K562 (cell line): ENCODE measurements around the gene GPR162. TPM values are rescaled to one million over a fixed set of nuclear protein-coding genes. Genes with fewer than 3 reads are reported as not detected.

Experiments
- ARID2 ChIP-seq: fragments of 450-650 bp; IDR thresholded peaks from 2 replicates; pipeline ENCODE4 v1.6.1; 2017; ENCODE audit warnings: antibody characterized with exemption, mild to moderate bottlenecking
- C11orf30 ChIP-seq: fragments of 450-650 bp; IDR thresholded peaks from 2 replicates; pipeline ENCODE4 v1.6.1; 2016; ENCODE audit warnings: low read depth, mild to moderate bottlenecking
- FOXM1 ChIP-seq, 2 experiments: fragments of 450-650 bp in 1 of 2; sonication (generic) in 1 of 2; formaldehyde crosslinking in 1 of 2; IDR thresholded peaks; 2 replicates each; pipeline versions ENCODE4 v1.6.1 to v1.9.0; 2017 to 2022; ENCODE audit warnings: low read depth in 2 of 2, mild to moderate bottlenecking in 2 of 2, missing genetic modification reagents in 1 of 2, moderate library complexity in 1 of 2
- HBP1 ChIP-seq: fragments of 450-650 bp; formaldehyde crosslinking; IDR thresholded peaks from 2 replicates; pipeline ENCODE4 v1.4.0; 2022; ENCODE audit warnings: missing genetic modification characterization
- HNRNPLL ChIP-seq: fragments of 200-400 bp; formaldehyde crosslinking; IDR thresholded peaks from 2 replicates; pipeline ENCODE4 v1.6.1; 2017; ENCODE audit warnings: low read length, low read depth, mild to moderate bottlenecking; ENCODE audit not compliant: poor library complexity, severe bottlenecking
- MAFG ChIP-seq: fragments of 450-650 bp; conservative IDR thresholded peaks from 2 replicates; pipeline ENCODE4 v1.6.1; 2016; ENCODE audit warnings: missing genetic modification characterization, missing compliant biosample characterization
- NCOA4 ChIP-seq: fragments of 450-650 bp; IDR thresholded peaks from 2 replicates; pipeline ENCODE4 v1.6.1; 2018; ENCODE audit warnings: mild to moderate bottlenecking; ENCODE audit not compliant: partially characterized antibody
- NFE2 ChIP-seq: IDR thresholded peaks from 2 replicates; pipeline ENCODE4 v1.6.1; 2014; ENCODE audit warnings: antibody characterized with exemption, low read depth
- PBX2 ChIP-seq, 2 experiments: IDR thresholded peaks in 1 of 2; conservative IDR thresholded peaks in 1 of 2; 2 replicates each; pipeline ENCODE4 v1.6.1; 2016; ENCODE audit warnings: low read depth in 2 of 2, mild to moderate bottlenecking in 1 of 2, missing compliant biosample characterization in 1 of 2, missing genetic modification characterization in 1 of 2, moderate library complexity in 1 of 2
- PCBP2 ChIP-seq: fragments of 200-400 bp; formaldehyde crosslinking; IDR thresholded peaks from 2 replicates; pipeline ENCODE4 v1.6.1; 2018; ENCODE audit warnings: low read length, low read depth, mild to moderate bottlenecking, moderate library complexity; ENCODE audit not compliant: poor library complexity, severe bottlenecking
- RBM39 ChIP-seq: fragments of 200-400 bp; formaldehyde crosslinking; optimal IDR thresholded peaks from 2 replicates; pipeline ENCODE3; 2018; ENCODE audit warnings: low read depth, low read length
- SNIP1 ChIP-seq: fragments of 450-650 bp; IDR thresholded peaks from 2 replicates; pipeline ENCODE4 v1.7.1; 2017; ENCODE audit warnings: low read depth, mild to moderate bottlenecking
- SREBF2 ChIP-seq: sonication (generic); formaldehyde crosslinking; IDR thresholded peaks from 2 replicates; pipeline ENCODE4 v1.4.0; 2020; ENCODE audit warnings: mild to moderate bottlenecking, missing genetic modification reagents
- SRSF9 ChIP-seq: fragments of 200-400 bp; formaldehyde crosslinking; IDR thresholded peaks from 2 replicates; pipeline ENCODE4 v1.6.1; 2017; ENCODE audit warnings: low read depth, low read length, borderline replicate concordance
- TCFL5 ChIP-seq: fragments of 250-450 bp; sonication (Bioruptor Pico); conservative IDR thresholded peaks from 2 replicates; pipeline ENCODE4 v1.6.1; 2021; ENCODE audit warnings: mild to moderate bottlenecking, moderate library complexity, matching md5 sums
- TRIM24 ChIP-seq, 2 experiments: fragments of 450-650 bp; IDR thresholded peaks; 2 replicates each; pipeline ENCODE4 v1.6.1; 2016
- WHSC1 ChIP-seq: IDR thresholded peaks from one replicate; pipeline ENCODE4 v1.6.1; 2012; ENCODE audit warnings: low read length, control low read depth, inconsistent platforms
- ZBTB9 ChIP-seq: fragments of 450-650 bp; formaldehyde crosslinking; IDR thresholded peaks from 2 replicates; pipeline ENCODE4 v1.4.0; 2020; ENCODE audit warnings: mild to moderate bottlenecking, moderate library complexity
- ZNF146 ChIP-seq: IDR thresholded peaks from one replicate; pipeline ENCODE4 v1.6.1; 2018; ENCODE audit warnings: missing compliant biosample characterization; ENCODE audit not compliant: unreplicated experiment
- ZNF184 ChIP-seq: sonication (generic); formaldehyde crosslinking; IDR thresholded peaks from 2 replicates; pipeline ENCODE4 v1.5.0; 2020; ENCODE audit warnings: missing genetic modification reagents
- ZNF277 ChIP-seq: fragments of 250-450 bp; sonication (Bioruptor Pico); IDR thresholded peaks from 2 replicates; pipeline ENCODE4 v1.8.0; 2022; ENCODE audit warnings: inconsistent platforms, mild to moderate bottlenecking, moderate library complexity, borderline replicate concordance
- ZNF586 ChIP-seq: fragments of 450-650 bp; formaldehyde crosslinking; conservative IDR thresholded peaks from 2 replicates; pipeline ENCODE4 v1.4.0; 2020; ENCODE audit warnings: mild to moderate bottlenecking, moderate library complexity
- polyA plus RNA-seq, 8 experiments: library from polyadenylated mRNA; depleted of rRNA in 4 of 8; stranded (reverse) in 5 of 8; unstranded in 3 of 8; fragments of >200 nt; fragmentation: Nextera tagmentation in 2 of 8; fragmentation: Illumina TruSeq in 1 of 8; extraction: Ambion mirVana in 2 of 8; extraction: Trizol in 1 of 8; gene quantifications; 2 replicates each; pipeline versions ENCODE4 v1.2.1 to v1.2.3, GENCODE V29; 2011 to 2014; ENCODE audit warnings: inconsistent platforms in 1 of 8, missing spikeins in 1 of 8
- total RNA-seq, 7 experiments: library from RNA; depleted of rRNA in 6 of 7; stranded (reverse); fragments of >200 nt in 6 of 7; fragmentation: Illumina TruSeq in 2 of 7; extraction: Trizol in 2 of 7; gene quantifications; 2 replicates each; pipeline versions ENCODE4 v1.2.1 to v1.2.3, GENCODE V29; 2011 to 2021; ENCODE audit warnings: low replicate concordance in 1 of 7

The GPR162 gene
- total and polyA plus RNA-seq, 9 of the 15 experiments (the other 6 are each of a cell fraction or from before 2014, with no cell fraction given) = 0.65 to 1.8 (median 1.1) TPM; not detected in 2

GRCh38 chr12:6827982-6828780, 6.6 kb downstream of the GPR162 start, which contains the start of gene P3H3 (continued):
- TF ChIP-seq RBM39 = no peak
- TF ChIP-seq ZNF146 (CRISPR knock-in tag) = no peak
- TF ChIP-seq C11orf30 = peak; percentile 80
- no peak for TF ChIP-seq ZNF184
- TF ChIP-seq TRIM24 (IDR thresholded peaks at IDR 0.05) = no peak
- TF ChIP-seq ZNF586 (CRISPR knock-in tag) = no peak
- TF ChIP-seq HNRNPLL = no peak
- TF ChIP-seq ZNF277 (CRISPR knock-in tag) = no peak
- TF ChIP-seq HBP1 = no peak
- no peak for TF ChIP-seq ZBTB9 (CRISPR knock-in tag)
- no peak for TF ChIP-seq PBX2 (CRISPR knock-in tag; IDR thresholded peaks at IDR 0.05; ENCODE audit: low read depth)
- no peak for TF ChIP-seq PBX2 (tag; conservative IDR thresholded peaks at IDR 0.05; ENCODE audit: low read depth)
- no peak for TF ChIP-seq ARID2
- TF ChIP-seq SREBF2 = no peak
- peak; percentile 55; the same call in 1 of the 2 replicates for TF ChIP-seq MAFG (tag)
- no peak for TF ChIP-seq NFE2
- no peak for TF ChIP-seq TCFL5 (CRISPR knock-in tag)
- TF ChIP-seq NCOA4 = no peak
- no peak for TF ChIP-seq SNIP1
- no peak for TF ChIP-seq SRSF9
- TF ChIP-seq PCBP2 = no peak
- TF ChIP-seq FOXM1 (IDR thresholded peaks at IDR 0.05; ENCODE audit: low read depth) = no peak
- no peak for TF ChIP-seq FOXM1 (CRISPR knock-in tag; IDR thresholded peaks at IDR 0.05; ENCODE audit: low read depth)
- TF ChIP-seq WHSC1 = no peak
